Pancreas (tissue), 10 donors: ENCODE data around the gene CNIH2. TPM values are rescaled to one million over a fixed set of nuclear protein-coding genes. Genes with fewer than 3 reads are reported as not detected.
"Not testable (repeated sequence)": the region's sequence is repeated elsewhere in the genome, so short reads cannot be mapped to it uniquely, and the experiment has no call there.

Experiments
- ATAC-seq, 4 donors: fragments of 200-7000 bp; cut with Tn5 transposase; one replicate each; pipeline versions ENCODE4 v1.8.0 to v1.9.1; 2020; ENCODE audit warnings: mild to moderate bottlenecking in 4 of 4, moderate library complexity in 4 of 4
- DNase-seq, 6 donors: peaks; one replicate each; pipeline ENCODE4 v3.0.0-alpha.2; 2020
- FAIRE-seq: peaks from 2 replicates; lab custom pipeline; 2012; peaks lifted over from hg19 to GRCh38; lab: Jason Lieb, UNC
- H3K27ac ChIP-seq, 4 donors: fragments of 200-600 bp; sonication (generic); 1 replicate in 3 of 4; 2 replicates in 1 of 4; pipeline versions ENCODE4 v1.5.0 to v1.8.0; 2020
- H3K27me3 ChIP-seq, 4 donors: fragments of 200-600 bp; one replicate each; pipeline ENCODE4 v1.8.0; 2021
- H3K36me3 ChIP-seq, 3 donors: fragments of 200-600 bp; sonication (generic) in 1 of 3; one replicate each; pipeline versions ENCODE4 v1.5.0 to v1.8.0; 2020 to 2021
- H3K4me1 ChIP-seq, 3 donors: fragments of 200-600 bp; one replicate each; pipeline ENCODE4 v1.8.0; 2021
- H3K4me3 ChIP-seq, 4 donors: fragments of 200-600 bp; sonication (generic) in 2 of 4; one replicate each; pipeline versions ENCODE4 v1.5.0 to v1.8.0; 2020 to 2021
- H3K9me3 ChIP-seq, 4 donors: fragments of 200-600 bp; one replicate each; pipeline ENCODE4 v1.8.0; 2021
- CTCF ChIP-seq, 4 donors: fragments of 200-600 bp; sonication (generic) in 3 of 4; IDR thresholded peaks; one replicate each; pipeline versions ENCODE4 v1.5.0 to v1.8.0; 2021; ENCODE audit warnings: antibody characterized with exemption in 4 of 4
- WGBS, 2 donors: extraction: QIAGEN DNeasy Blood & Tissue Kit; methylation state at CpG; one replicate each; pipeline ENCODE4 v1.1.7; 2013; 5-methylcytosine and 5-hydroxymethylcytosine counted together
- intact Hi-C, 3 donors: fragments of 100-400 bp; cut with DNase I; formaldehyde crosslinking; loops; one replicate each; pipeline versions ENCODE4 v1.11.1 to v1.14.2; 2022
- polyA plus RNA-seq, 2 donors: library from polyadenylated mRNA; stranded (reverse); fragments of 200-250 nt; gene quantifications; one replicate each; pipeline ENCODE4 v1.2.3, GENCODE V29; 2013
- total RNA-seq, 6 donors: library from RNA; stranded (reverse); fragmentation: NEBNext Ultra II Directional in 4 of 6; extraction: Animal tissue kit (Norgen Biotek cat#: 25700) in 4 of 6; gene quantifications; one replicate each; pipeline versions ENCODE4 v1.2.1 to v1.2.4, GENCODE V29; 2021 to 2023
- donor health status: healthy with polysubstance abuse.
- donor health status: DM: no; HTN: no; CAD: no; lungs with moderate emphysema.
- donor health status: DM: no; HTN: no; CAD: no.
- donor health status: control.
- donor health status: control.
- donor health status: Bipolar disorder and iron deficiency.
- donor health status: DM: yes; HTN: yes; CAD: no.
- donor health status: DM: no; HTN: no; CAD: no.
- donor health status: DM: no; HTN: no; CAD: no.
- donor health status: DM: yes; HTN: yes; CAD: no.

The CNIH2 gene
- total and polyA plus RNA-seq, 8 donors: 0.83 to 34.3 (median 3.8) TPM

DNA sequence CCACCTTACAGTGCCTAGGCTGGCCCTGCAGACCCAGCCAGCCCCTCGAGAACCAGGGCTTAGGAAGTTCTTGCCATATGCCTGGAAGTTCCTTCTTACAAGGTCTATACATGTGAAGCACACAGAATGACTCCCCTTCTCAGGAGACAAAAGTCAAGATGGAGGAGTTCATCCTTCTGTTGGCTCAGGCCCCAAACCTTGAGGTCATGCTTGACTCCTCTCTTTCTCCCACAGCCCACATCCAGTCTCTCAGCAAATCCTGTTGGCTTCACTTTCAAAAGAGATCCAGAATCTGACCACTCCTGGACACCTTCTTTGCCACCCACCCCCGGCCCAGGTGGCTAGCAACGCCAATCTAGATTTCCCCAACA, 40.6 kb downstream of the CNIH2 start:
- H3K27me3 ChIP-seq: no peaks in the 10 kb centered on the region
- FAIRE-seq: no peak
- TF ChIP-seq CTCF (IDR thresholded peaks at IDR 0.05): no peak
- no peak overlapping the region for H3K4me3 ChIP-seq
- ATAC-seq: no peak
- intact Hi-C loops: no loop called here
- H3K27ac ChIP-seq: no peak overlapping the region
- H3K4me1 ChIP-seq: no peaks in the 10 kb centered on the region
- whole genome bisulfite sequencing, 2 donors: 69 to 80% methylated on average over 3 of the region's 3 CpGs
- DNase-seq: no peak
- no peaks in the 10 kb centered on the region for H3K9me3 ChIP-seq
- H3K36me3 ChIP-seq: no peaks in the 10 kb centered on the region

GRCh38 chr11:66320289-66320688, 42.3 kb downstream of the CNIH2 start:
- H3K36me3 ChIP-seq, H3K27ac ChIP-seq, H3K27me3 ChIP-seq, FAIRE-seq, H3K4me1 ChIP-seq, intact Hi-C loops, H3K9me3 ChIP-seq, H3K4me3 ChIP-seq, DNase-seq, ATAC-seq: not testable (repeated sequence)
- WGBS, 2 donors: 44 to 61% methylated on average over 1 of the region's 2 CpGs

DNA sequence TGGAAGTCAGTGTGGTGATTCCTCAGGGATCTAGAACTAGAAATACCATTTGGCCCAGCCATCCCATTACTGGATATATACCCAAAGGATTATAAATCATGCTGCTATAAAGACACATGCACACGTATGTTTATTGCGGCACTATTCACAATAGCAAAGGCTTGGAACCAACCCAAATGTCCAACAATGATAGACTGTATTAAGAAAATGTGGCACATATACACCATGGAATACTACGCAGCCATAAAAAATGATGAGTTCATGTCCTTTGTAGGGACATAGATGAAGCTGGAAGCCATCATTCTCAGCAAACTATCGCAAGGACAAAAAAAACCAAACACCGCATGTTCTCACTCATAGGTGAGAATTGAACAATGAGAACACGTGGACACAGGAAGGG, 42.8 kb downstream of the CNIH2 start:
- intact Hi-C loops, H3K27me3 ChIP-seq, H3K27ac ChIP-seq, DNase-seq, H3K9me3 ChIP-seq, H3K36me3 ChIP-seq, FAIRE-seq, H3K4me1 ChIP-seq, ATAC-seq, H3K4me3 ChIP-seq: not testable (repeated sequence)
- WGBS, 2 donors: 85 to 86% methylated on average over 6 of the region's 6 CpGs

DNA sequence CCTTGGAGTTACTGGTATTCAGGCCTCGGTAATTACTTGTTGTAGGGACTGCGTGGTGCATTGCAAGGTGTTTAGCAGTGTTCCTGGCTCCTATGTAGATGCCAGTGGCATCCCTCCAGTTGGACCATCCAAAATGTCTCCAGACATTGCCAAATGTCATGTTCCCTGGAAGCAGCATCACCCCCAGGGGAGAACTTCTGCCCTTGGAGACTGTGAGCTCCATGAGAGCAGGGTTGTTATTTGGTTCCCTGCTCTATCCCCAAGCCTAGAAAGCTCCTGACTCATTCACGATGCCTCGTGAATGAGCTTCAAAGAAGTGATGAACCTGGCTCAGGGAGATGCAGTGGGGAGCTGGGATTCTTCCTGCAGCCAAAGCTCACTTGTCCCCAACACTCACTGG, 43.6 kb downstream of the CNIH2 start:
- TF ChIP-seq CTCF (IDR thresholded peaks at IDR 0.05): no peak
- intact Hi-C loops: no loop called here
- no peaks in the 10 kb centered on the region for H3K27me3 ChIP-seq
- H3K9me3 ChIP-seq: no peaks in the 10 kb centered on the region
- 86 to 90% methylated on average over 4 of the region's 4 CpGs for WGBS, 2 donors
- no peaks in the 10 kb centered on the region for H3K4me1 ChIP-seq
- no peak overlapping the region for H3K4me3 ChIP-seq
- ATAC-seq (no peak), FAIRE-seq (no peak), DNase-seq (peak in 1 of 6 donors; percentile 2)
- no peak overlapping the region for H3K27ac ChIP-seq
- no peaks in the 10 kb centered on the region for H3K36me3 ChIP-seq

- 82 to 84% methylated on average over 8 to 11 of the region's 11 CpGs for WGBS, 2 donors
- ATAC-seq: peak in 3 of 4 donors; percentile 26 to 54 (median 35)
- intact Hi-C loops: no loop called here
- TF ChIP-seq CTCF (IDR thresholded peaks at IDR 0.05): no peak
- no peaks in the 10 kb centered on the region for H3K4me1 ChIP-seq
- no peaks in the 10 kb centered on the region for H3K36me3 ChIP-seq
- H3K9me3 ChIP-seq: no peaks in the 10 kb centered on the region
- DNase-seq: peak in 2 of 6 donors; percentile 35 to 37
- FAIRE-seq: no peak
- H3K27ac ChIP-seq: no peak overlapping the region
- H3K4me3 ChIP-seq: no peak overlapping the region
- H3K27me3 ChIP-seq: no peaks in the 10 kb centered on the region
These were observed 44.9 kb downstream of the CNIH2 start for GRCh38 chr11:66322732-66323427.

DNA sequence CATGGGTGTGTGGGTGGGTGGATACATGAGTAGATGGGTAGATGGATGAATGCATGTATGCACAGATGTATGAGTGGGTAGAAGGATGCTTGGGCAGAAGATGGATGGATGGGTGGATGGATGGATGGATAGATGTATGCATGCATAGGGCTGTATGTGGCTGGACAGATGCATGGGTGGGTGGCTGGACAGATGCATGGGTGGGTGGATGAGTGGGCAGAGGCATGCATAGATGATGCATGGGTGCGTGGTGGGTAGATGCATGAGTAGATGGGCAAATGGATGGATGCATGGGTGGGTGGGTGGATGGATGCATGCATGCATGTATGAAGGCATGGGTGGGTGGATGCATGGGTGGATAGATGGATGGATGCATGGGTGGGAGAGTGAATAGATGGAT, 45.7 kb downstream of the CNIH2 start:
- Histone ChIP-seq H3K27me3 (no peaks in the 10 kb centered on the region), H3K9me3 (no peaks in the 10 kb centered on the region), H3K4me1 (no peaks in the 10 kb centered on the region), H3K36me3 (no peaks in the 10 kb centered on the region), H3K27ac (no peak overlapping the region), H3K4me3 (no peak overlapping the region)
- intact Hi-C loops: no loop called here
- 87 to 96% methylated on average over 1 of the region's 1 CpG for WGBS, 2 donors
- DNase-seq: peak in 1 of 6 donors; percentile 10
- no peak for TF ChIP-seq CTCF (IDR thresholded peaks at IDR 0.05)
- FAIRE-seq: no peak
- no peak for ATAC-seq
